OCI-M2 (cell line): ENCODE results near the gene MCAM.

ENCODE experiments used
- DNase-seq: peaks from one replicate; lab custom pipeline; 2025; ENCODE audit not compliant: unreplicated experiment; lab: John Stamatoyannopoulos, UW

The MCAM gene

DNA sequence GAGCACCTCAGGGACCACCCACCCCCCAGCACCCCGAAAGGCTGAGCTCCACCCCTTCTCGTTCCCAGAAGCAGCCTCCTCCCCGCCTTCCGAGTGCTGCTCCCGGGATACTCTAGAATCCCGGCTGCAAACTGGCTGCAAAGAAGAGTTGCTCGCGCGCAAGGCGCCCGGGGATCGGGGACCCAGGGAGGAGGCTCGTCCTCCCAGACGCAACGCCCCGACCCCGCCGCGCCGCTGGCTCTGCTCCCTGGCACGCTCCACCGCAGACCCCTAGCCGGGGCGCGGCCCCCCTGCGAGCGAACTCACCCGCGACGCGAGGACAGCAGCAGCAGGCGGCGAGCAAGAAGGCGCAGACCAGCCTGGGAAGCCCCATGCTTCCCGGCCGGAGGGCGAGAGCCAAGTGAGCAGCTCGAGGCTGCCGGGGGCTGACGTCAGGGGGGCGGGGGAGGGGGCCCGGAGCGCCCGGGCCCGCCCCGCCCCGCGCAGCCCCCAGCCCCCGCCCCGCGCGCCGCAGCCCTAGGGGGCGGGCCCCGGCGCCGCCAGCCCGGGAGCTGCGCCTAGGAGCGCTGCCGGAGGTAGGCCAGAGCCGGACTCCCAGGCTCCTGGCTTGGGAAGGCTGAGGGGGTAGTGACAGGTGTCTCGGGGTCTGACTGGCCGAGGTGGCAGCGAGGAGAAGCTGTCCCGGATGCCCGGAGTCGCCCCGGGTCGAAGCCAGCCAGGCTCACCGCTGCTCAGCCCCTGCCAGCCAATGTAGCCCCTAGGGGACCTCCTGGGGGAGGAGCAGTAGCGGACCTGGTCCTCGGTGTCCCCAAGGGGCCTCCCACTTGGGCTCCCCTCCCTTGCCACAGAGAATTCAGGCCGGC, at the start of gene MCAM:
Gene MCAM, minus strand, starts transcription at position 402 of the 863 bp plus-strand sequence. Its CDS starts 29 bp downstream, at position 373.
- no peak for DNase-seq

- DNase-seq, result no peak
Observed at GRCh38 chr11:119365071-119365591, 48.2 kb upstream of the MCAM start.

DNA sequence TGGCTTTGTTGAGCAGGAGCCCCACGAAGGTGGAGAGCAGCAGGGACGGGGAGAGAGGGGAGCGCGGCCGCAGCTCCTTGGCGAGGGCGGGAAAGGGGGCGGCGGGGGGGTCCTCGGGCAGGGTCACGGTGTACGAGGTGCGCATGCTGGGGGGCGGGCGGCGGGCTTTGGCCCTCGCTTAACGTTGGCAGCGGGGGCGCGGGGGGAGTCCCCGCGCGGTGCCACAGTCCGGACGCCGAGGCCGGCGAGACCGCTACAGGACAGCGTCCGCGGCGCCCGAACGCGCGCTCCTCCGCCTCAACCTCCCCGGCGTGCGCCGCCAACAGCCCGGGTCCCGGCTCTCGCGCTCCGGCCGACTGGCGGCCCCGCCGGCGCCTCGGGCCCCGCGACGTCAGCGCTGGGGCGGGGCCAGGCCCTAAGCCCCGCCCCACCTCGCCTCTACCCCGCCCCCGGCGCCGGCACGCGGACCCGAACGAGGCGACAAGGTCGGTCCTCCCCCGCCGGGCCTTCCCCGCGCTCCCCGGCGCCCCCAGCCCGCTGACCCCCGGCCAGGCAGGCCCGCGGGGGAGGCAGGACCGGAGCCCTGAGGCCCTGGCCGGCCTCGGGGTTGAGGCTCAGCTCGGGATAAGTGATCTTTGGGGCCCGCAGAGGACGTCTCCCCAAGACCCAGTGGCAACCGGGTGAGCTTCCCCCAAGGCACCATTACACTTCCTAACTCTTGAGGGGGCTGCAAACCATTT, 47.1 kb upstream of the MCAM start:
- DNase-seq, result no peak

DNA sequence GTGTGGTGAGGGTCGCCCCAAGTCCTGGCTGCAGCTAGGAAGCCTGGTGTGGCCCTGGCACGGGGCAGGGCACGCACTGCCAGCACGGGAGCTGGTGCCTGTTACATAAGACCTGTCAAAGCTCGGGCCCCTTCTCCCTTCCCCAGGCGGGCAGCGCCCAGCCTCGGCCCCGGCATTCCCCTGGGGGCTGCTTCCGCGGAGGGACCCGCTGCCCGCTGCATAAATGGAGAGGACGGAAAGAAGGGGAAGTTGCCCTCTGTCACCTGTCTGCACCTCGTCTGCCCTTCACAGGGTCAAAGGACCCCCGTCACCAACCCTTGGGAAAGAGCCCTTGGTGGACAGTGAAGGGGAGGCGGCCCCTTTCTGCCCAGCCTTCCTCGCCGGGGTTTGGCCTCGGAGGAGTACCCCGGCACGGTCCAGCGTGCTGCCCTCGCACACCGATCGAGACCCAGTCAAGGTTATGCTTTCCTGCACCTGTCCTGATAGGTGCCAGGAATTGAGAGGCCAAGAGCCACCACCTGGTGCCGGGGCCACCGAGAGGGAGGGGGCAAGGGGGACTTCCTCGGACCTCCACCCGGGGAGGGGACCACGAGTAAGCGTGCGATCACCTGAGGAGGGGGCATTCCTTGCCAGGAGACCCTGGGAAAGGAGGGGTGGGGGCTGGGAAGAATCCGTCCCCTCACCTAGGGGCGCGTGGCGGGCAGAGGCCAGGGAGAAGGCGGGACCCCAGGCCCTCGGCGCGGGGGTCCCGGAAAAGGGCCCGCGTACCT, 46.3 kb upstream of the MCAM start:
- no peak for DNase-seq

DNA sequence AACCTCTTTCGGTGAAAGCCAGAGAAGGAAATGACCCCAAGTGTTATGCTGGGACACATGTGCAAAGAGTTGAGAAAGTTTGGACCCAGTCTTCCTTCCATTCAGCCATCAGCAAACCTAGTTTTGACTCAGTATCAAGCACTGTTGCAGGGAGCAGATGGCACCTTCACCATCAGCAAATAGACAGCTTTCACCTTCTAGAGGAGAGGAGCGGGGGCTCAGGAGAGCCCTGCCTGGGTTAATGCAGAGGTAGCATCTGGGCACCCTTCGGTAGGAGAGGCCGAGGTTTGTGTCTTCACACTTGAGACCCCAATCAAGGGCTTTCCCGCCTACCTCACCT, 45.8 kb upstream of the MCAM start:
- DNase-seq, result no peak

GRCh38 chr11:119361941-119362725, 45.2 kb upstream of the MCAM start:
- no peak for DNase-seq

DNA sequence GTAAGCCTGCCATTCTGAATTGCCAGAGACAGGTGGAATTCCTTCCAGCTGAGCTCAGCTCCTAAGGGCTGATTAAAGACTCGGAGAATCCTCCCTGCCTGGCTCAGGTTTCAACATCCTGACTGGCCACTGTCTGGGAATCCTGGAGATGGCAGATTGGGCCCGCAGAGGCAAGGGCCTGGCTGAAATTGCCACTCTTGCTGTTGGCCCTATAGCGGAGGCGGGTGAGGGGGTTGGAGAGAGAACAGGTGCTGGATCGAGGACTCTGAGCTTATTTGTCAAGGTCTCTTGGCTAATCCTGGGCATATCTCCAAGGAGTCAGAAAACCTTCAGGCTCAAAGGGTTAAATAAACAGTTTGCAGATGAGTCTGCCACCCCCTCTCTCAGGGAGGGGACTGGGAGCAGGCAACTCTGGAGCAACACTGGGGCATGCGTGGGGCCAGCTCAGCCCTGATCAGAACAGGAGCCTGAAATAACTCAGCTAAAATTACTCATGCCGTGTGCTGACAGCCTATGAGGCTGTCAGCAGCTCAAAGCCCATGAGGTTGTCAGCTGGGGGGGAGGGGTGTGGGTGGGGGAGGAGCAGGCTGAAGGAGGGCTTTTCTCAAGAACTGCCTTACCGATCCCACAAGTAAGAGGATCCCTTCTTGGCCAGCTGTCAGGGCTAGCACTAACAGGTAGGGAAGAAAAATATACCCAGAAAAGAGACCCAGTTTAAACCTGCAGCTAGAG, 44.3 kb upstream of the MCAM start:
- no peak for DNase-seq

DNA sequence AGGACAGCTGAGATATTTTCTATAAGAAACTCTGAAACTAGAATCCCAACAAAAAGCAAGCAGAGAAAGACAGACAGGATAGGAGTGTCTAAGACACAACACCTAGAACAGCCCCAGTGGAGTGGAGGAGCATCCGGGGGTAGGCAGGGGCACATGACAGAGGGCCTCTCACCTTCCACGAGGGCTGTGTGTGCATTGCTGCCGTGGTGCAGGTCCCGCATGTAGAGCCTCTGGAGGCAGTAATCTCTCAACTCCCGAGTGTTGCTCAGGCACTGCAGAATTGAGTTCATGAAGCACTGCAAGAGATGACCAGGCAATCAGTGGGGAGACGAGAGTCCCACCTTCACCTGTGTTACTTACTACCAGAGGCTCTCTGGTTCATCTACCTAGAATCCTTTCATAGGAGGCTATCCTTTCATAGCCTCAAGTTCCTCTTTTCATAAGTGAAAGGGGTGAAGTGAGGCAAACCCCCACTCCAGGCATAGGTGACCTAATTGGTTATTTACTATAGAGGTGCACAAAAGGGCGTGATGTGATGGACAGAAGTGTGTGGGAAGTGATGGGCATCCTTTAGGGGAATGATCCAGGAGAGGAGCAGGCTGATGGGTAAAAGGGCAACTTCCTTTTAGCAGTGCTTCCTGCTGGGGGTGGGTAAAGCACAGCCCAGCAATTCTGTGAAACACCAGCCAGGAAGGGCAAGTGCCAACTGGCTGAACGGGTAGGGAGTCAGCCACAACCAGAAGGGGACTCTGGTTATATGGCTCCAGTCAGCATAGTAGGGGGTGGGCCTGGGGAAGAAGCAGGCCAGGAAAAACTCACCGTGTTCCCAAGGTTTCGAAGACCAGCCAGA, 42.7 kb upstream of the MCAM start:
- no peak for DNase-seq

DNA sequence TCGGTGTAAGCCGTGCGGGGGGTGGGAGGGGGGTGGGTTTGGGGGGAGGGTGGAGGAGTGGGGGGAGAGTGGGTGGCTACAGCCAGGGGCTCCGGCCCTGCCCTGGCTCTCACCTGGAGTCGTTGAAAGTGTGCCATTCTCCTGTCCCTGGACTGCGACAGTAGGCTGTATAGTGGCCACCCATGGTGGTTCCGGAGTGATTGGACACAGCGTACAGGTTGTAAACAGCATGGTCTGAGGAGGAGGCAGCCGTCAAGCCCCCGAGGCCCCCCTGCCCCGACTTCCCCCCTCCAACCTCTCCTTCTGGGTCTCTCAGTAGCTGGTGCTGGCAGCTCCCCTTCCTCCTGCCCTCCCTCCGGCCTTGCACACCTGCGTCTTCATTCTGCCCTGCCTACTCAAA, 40.1 kb upstream of the MCAM start:
- no peak for DNase-seq

- DNase-seq, result no peak
Observed at GRCh38 chr11:119356349-119357031, 39.6 kb upstream of the MCAM start.

- DNase-seq, result no peak
Observed at GRCh38 chr11:119355091-119355843, 38.3 kb upstream of the MCAM start.

DNA sequence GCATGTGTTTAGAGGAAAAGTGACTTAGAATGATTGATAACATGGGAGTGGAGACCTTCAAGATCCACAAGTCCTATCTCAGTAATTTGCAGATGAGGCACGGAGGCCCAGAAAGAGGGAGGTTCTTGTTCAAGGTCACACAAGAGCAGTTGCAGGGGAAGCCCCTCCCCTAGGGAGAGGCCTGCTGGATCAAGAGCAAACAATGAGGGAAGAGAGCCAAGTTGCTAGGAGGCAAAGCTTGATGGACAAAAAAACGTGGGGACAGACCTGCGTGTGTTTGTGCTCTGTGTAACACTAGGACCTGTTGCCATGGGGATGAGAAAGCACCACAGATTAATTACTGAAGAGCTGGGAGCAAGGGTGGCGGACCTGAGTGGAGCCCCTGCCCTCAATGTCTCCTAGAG, 35.9 kb upstream of the MCAM start:
- DNase-seq, result no peak

- no peak for DNase-seq
Observed at GRCh38 chr11:119351232-119351631, 34.3 kb upstream of the MCAM start.

GRCh38 chr11:119350302-119350701, 33.4 kb upstream of the MCAM start:
- no peak for DNase-seq

- DNase-seq, result no peak
Observed at GRCh38 chr11:119347940-119348605, 31.1 kb upstream of the MCAM start.

GRCh38 chr11:119347242-119347641, 30.3 kb upstream of the MCAM start:
- DNase-seq, result no peak

DNA sequence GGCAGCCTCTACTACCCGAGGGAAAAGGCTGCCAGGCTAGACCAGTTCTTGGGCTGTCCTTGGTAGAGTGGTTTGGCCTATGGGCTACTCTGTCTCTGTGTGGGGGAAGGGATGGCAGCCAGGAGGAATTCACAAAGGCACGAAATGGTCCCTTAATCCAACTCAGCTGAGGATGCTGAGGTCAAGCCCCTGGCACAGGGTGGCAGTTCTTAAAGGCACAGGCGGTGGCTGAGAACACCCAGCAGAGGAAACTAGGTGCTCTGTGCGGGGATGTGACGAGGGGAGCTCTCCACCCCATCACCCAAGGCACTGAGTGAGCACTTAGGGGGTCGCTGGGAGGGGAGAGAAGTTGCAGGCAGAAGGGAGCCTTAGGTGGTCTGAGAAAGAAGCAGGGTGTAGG, 29.7 kb upstream of the MCAM start, which contains the start of gene MFRP:
Gene MFRP, minus strand, starts transcription at position 101 of the 400 bp plus-strand sequence. CDS start 192 bp downstream, outside the sequence.
- DNase-seq, result no peak
